Pancreas (tissue), 10 donors: ENCODE measurements around the gene SAMM50. TPM values are rescaled to one million over a fixed set of nuclear protein-coding genes. Genes with fewer than 3 reads are reported as not detected.

Experiments
- ATAC-seq, 4 donors: fragments of 200-7000 bp; cut with Tn5 transposase; one replicate each; pipeline versions ENCODE4 v1.8.0 to v1.9.1; 2020; ENCODE audit warnings: mild to moderate bottlenecking in 4 of 4, moderate library complexity in 4 of 4
- DNase-seq, 6 donors: peaks; one replicate each; pipeline ENCODE4 v3.0.0-alpha.2; 2020
- FAIRE-seq: peaks from 2 replicates; lab custom pipeline; 2012; peaks lifted over from hg19 to GRCh38; lab: Jason Lieb, UNC
- H3K27ac ChIP-seq, 4 donors: fragments of 200-600 bp; sonication (generic); 1 replicate in 3 of 4; 2 replicates in 1 of 4; pipeline versions ENCODE4 v1.5.0 to v1.8.0; 2020
- H3K27me3 ChIP-seq, 4 donors: fragments of 200-600 bp; one replicate each; pipeline ENCODE4 v1.8.0; 2021
- H3K36me3 ChIP-seq, 3 donors: fragments of 200-600 bp; sonication (generic) in 1 of 3; one replicate each; pipeline versions ENCODE4 v1.5.0 to v1.8.0; 2020 to 2021
- H3K4me1 ChIP-seq, 3 donors: fragments of 200-600 bp; one replicate each; pipeline ENCODE4 v1.8.0; 2021
- H3K4me3 ChIP-seq, 4 donors: fragments of 200-600 bp; sonication (generic) in 2 of 4; one replicate each; pipeline versions ENCODE4 v1.5.0 to v1.8.0; 2020 to 2021
- H3K9me3 ChIP-seq, 4 donors: fragments of 200-600 bp; one replicate each; pipeline ENCODE4 v1.8.0; 2021
- WGBS, 2 donors: extraction: QIAGEN DNeasy Blood & Tissue Kit; methylation state at CpG; one replicate each; pipeline ENCODE4 v1.1.7; 2013; 5-methylcytosine and 5-hydroxymethylcytosine counted together
- intact Hi-C, 3 donors: fragments of 100-400 bp; cut with DNase I; formaldehyde crosslinking; loops; one replicate each; pipeline versions ENCODE4 v1.11.1 to v1.14.2; 2022
- polyA plus RNA-seq, 2 donors: library from polyadenylated mRNA; stranded (reverse); fragments of 200-250 nt; gene quantifications; one replicate each; pipeline ENCODE4 v1.2.3, GENCODE V29; 2013
- total RNA-seq, 6 donors: library from RNA; stranded (reverse); fragmentation: NEBNext Ultra II Directional in 4 of 6; extraction: Animal tissue kit (Norgen Biotek cat#: 25700) in 4 of 6; gene quantifications; one replicate each; pipeline versions ENCODE4 v1.2.1 to v1.2.4, GENCODE V29; 2021 to 2023
- TF ChIP-seq, protein P1 (sequence below), 4 donors: fragments of 200-600 bp; sonication (generic) in 3 of 4; IDR thresholded peaks; one replicate each; pipeline versions ENCODE4 v1.5.0 to v1.8.0; 2021; ENCODE audit warnings: antibody characterized with exemption in 4 of 4
- donor health status: healthy with polysubstance abuse.
- donor health status: DM: no; HTN: no; CAD: no; lungs with moderate emphysema.
- donor health status: DM: no; HTN: no; CAD: no.
- donor health status: control.
- donor health status: control.
- donor health status: Bipolar disorder and iron deficiency.
- donor health status: DM: yes; HTN: yes; CAD: no.
- donor health status: DM: no; HTN: no; CAD: no.
- donor health status: DM: no; HTN: no; CAD: no.
- donor health status: DM: yes; HTN: yes; CAD: no.

Gene SAMM50
- total and polyA plus RNA-seq, 8 donors: 9.1 to 24.4 (median 17.5) TPM

DNA sequence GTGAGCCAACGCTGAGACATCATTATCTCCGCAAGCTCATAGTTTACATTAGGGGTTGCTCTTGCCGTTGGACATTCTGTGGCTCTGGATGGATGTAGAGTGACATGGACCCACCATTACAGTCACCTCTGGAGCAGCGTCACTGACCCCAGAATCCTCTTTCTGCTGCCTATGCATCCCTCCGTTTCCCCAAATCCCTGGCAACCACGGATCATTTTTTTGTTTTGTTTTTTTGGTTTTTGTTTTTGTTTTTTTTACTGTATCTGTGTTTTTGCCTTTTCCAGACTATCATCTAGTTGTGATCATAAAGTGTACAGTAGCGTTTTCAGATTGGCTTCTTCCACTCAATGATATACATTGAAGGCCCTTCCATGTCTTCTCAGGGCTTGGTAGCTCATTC is 72.8 kb downstream of the SAMM50 start:
- Histone ChIP-seq H3K36me3 (no peaks in the 10 kb centered on the region), H3K27me3 (no peaks in the 10 kb centered on the region), H3K4me1 (peaks cover 0 to 3% (median 0%) of the 10 kb centered on the region in 3 donors), H3K4me3 (no peak overlapping the region), H3K9me3 (no peaks in the 10 kb centered on the region), H3K27ac (no peak overlapping the region)
- 76 to 79% methylated on average over 7 of the region's 7 CpGs for WGBS, 2 donors
- intact Hi-C loops: no loop called here
- FAIRE-seq: no peak
- TF ChIP-seq, protein P1, sequence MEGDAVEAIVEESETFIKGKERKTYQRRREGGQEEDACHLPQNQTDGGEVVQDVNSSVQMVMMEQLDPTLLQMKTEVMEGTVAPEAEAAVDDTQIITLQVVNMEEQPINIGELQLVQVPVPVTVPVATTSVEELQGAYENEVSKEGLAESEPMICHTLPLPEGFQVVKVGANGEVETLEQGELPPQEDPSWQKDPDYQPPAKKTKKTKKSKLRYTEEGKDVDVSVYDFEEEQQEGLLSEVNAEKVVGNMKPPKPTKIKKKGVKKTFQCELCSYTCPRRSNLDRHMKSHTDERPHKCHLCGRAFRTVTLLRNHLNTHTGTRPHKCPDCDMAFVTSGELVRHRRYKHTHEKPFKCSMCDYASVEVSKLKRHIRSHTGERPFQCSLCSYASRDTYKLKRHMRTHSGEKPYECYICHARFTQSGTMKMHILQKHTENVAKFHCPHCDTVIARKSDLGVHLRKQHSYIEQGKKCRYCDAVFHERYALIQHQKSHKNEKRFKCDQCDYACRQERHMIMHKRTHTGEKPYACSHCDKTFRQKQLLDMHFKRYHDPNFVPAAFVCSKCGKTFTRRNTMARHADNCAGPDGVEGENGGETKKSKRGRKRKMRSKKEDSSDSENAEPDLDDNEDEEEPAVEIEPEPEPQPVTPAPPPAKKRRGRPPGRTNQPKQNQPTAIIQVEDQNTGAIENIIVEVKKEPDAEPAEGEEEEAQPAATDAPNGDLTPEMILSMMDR (IDR thresholded peaks at IDR 0.05): no peak
- no peak for DNase-seq
- ATAC-seq: no peak

DNA sequence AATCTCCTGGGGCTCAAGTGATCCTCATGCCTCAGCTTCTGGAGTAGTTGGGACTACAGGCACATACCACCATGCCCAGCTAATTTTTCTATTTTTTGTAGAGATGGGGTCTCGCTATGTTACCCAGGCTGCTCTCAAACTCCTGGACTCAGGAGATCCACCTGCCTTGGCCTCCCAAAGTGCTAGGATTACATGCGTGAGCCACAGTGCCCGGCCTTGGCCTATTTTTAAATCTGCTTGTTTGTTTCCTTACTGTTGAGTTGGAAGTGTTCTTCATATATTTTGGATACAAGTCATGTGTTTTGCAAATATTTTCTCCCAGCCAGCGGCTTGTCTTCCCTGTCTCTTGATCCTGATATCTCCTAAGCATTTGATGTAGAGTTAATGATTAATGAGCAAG is 73.8 kb downstream of the SAMM50 start:
- no peak overlapping the region for H3K27ac ChIP-seq
- no peaks in the 10 kb centered on the region for H3K27me3 ChIP-seq
- H3K4me1 ChIP-seq: no peaks in the 10 kb centered on the region
- FAIRE-seq (no peak), ATAC-seq (peak in 1 of 4 donors; percentile 17), DNase-seq (no peak)
- TF ChIP-seq, protein P1 (IDR thresholded peaks at IDR 0.05): no peak
- H3K9me3 ChIP-seq: no peaks in the 10 kb centered on the region
- no peak overlapping the region for H3K4me3 ChIP-seq
- H3K36me3 ChIP-seq: no peaks in the 10 kb centered on the region
- 40 to 46% methylated on average over 4 of the region's 4 CpGs for WGBS, 2 donors
- intact Hi-C loops: no loop called here

DNA sequence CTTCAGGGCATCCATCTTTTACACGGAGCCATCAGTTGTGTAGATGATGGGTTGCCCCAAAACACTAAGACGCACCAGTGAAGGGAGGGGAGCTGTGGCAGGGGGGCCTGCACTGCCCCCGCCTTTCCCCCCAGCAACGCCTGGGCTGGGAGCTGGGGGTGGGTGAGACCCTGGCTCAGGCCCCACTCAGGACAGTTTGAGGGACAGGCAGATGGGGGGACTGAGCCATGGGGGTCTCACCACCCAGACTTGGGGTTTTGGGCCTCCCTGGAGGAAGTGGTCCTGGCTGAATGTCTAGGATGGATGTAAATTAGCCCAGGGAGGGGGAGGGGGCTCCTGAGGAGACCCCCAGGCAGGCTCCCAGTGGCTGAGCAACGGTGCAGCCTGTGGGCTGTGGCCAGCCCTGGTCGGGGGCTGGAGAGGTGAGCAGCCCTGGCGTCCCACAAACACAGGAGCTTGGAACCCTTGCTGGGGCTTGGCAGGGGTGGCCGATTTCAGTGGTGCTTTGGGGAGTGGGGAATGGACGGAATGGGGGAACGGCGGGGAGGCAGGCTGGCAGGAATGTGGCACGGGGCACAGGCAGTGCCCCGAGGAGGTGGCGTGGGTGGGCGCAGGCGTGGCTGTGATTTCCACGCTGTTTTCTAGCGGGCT is 74.9 kb downstream of the SAMM50 start:
- DNase-seq: no peak
- TF ChIP-seq, protein P1 (IDR thresholded peaks at IDR 0.05): no peak
- H3K36me3 ChIP-seq: no peaks in the 10 kb centered on the region
- 92 to 95% methylated on average over 18 of the region's 18 CpGs for WGBS, 2 donors
- intact Hi-C loops: no loop called here
- H3K27ac ChIP-seq: no peak overlapping the region
- H3K9me3 ChIP-seq: no peaks in the 10 kb centered on the region
- no peaks in the 10 kb centered on the region for H3K27me3 ChIP-seq
- ATAC-seq: no peak
- no peaks in the 10 kb centered on the region for H3K4me1 ChIP-seq
- FAIRE-seq: no peak
- H3K4me3 ChIP-seq: no peak overlapping the region

DNA sequence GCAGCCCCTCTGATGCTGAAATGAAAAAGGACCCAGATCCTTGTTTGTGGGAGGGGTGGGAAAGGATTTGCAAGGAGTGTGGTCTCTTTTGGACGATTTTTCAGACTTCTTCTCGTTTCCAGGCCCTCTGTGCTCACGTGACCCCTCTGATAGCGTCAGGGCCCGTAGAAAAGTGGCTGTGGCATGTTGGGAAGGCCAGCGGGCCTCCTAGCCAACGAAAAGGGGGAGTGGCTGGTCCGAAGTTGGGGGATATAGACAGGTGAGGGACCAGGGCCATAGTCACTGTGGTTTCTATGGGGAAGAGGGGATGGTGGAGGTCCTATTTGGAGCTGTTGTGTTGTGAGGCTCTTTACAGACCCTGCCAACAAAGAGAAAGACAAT is 75.5 kb downstream of the SAMM50 start:
- peak overlapping the region in 1 of 4 donors; percentile 12 for H3K27ac ChIP-seq
- TF ChIP-seq, protein P1 (IDR thresholded peaks at IDR 0.05): no peak
- no peaks in the 10 kb centered on the region for H3K9me3 ChIP-seq
- 81% methylated on average over 8 of the region's 8 CpGs for WGBS, 2 donors
- no peaks in the 10 kb centered on the region for H3K4me1 ChIP-seq
- no peaks in the 10 kb centered on the region for H3K27me3 ChIP-seq
- ATAC-seq (no peak), FAIRE-seq (no peak), DNase-seq (no peak)
- H3K4me3 ChIP-seq: no peak overlapping the region
- no peaks in the 10 kb centered on the region for H3K36me3 ChIP-seq
- intact Hi-C loops: no loop called here

DNA sequence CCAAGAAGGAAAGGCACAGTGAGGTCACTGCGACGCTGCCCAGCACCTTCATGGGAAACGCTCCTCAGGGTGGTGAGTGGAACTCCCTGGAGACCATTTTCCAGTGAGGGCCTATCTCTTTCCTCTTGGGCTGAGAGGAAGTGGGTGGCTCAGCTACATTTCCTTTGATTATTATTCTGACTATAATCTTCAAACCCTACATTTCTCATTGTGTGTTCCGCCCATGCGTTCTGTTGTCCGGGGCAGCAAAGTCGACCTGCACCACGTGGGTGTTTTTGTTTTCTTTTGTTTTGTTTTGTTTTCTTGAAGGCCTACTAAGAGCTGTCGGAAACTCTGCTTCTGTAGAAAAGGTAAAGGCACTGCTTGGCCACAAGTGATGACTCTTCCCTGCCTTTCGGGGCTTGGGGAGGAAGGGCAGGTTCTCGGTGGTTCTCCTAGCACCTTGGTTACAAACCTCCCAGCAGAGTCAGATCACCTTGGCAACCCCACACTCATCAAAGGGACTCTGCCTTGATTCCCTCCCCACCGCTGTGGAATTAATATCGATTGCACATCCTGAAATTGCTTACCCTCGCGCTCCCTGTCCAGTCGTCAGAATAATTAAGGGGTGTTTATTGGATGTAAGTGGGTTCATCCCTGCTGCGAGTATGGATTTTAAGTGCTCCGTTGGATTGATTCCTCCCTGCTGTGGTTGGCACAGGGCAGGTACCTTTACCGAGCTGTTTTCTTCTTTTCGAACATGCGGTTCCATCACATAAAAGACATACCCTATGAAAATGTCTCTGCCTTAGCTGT is 76.1 kb downstream of the SAMM50 start:
- WGBS, 2 donors: 68 to 80% methylated on average over 21 of the region's 21 CpGs
- no peak for DNase-seq
- H3K27me3 ChIP-seq: no peaks in the 10 kb centered on the region
- no peak overlapping the region for H3K4me3 ChIP-seq
- H3K36me3 ChIP-seq: no peaks in the 10 kb centered on the region
- FAIRE-seq: no peak
- no peaks in the 10 kb centered on the region for H3K9me3 ChIP-seq
- TF ChIP-seq, protein P1 (IDR thresholded peaks at IDR 0.05): no peak
- no peaks in the 10 kb centered on the region for H3K4me1 ChIP-seq
- ATAC-seq: no peak
- intact Hi-C loops: no loop called here
- H3K27ac ChIP-seq: peak overlapping the region in 1 of 4 donors; percentile 12
